Endothelial cell of umbilical vein (primary cell): ENCODE results near the gene PDLIM4. TPM values are rescaled to one million over a fixed set of nuclear protein-coding genes. Genes with fewer than 3 reads are reported as not detected.

Experiments
- BruUV-seq: library from RNA; stranded (reverse); fragments of 400-500 nt; replicated peaks from 2 replicates; lab custom pipeline; 2021; lab: Mats Ljungman, UMichigan
- CTCF ChIA-PET: fragments of 300-600, 350-600 bp; sonication (Branson Sonifier 250); formaldehyde crosslinking; loops from one replicate; lab custom pipeline; 2021; ENCODE audit warnings: antibody characterized with exemption, inconsistent platforms; lab: Charles Lee
- POLR2A ChIA-PET: fragments of 300-600, 350-600 bp; sonication (Branson Sonifier 250); formaldehyde crosslinking; loops from one replicate; lab custom pipeline; 2021; ENCODE audit warnings: antibody characterized with exemption, inconsistent platforms; lab: Charles Lee
- DNase-seq: peaks from one replicate; pipeline ENCODE4 v3.0.0-alpha.2; 2011; ENCODE audit warnings: low read depth, low spot score
- FAIRE-seq: peaks from 2 replicates; lab custom pipeline; 2011; peaks lifted over from hg19 to GRCh38; lab: Jason Lieb, UNC
- H2AFZ ChIP-seq: 2 replicates; pipeline ENCODE4 v1.6.0; 2012; ENCODE audit warnings: low read depth, low read length, control low read depth, inconsistent platforms
- H3K27ac ChIP-seq: 2 replicates; pipeline ENCODE4 v1.5.1; 2011; ENCODE audit warnings: low read depth, mild to moderate bottlenecking, control low read depth, low read length, moderate library complexity; ENCODE audit not compliant: insufficient read depth
- H3K27me3 ChIP-seq, 2 experiments: 2 replicates each; pipeline versions ENCODE4 v1.6.0 to v1.6.1; 2011; ENCODE audit warnings: low read length in 2 of 2, mixed read lengths in 1 of 2; ENCODE audit not compliant: control insufficient read depth in 2 of 2, insufficient read depth in 2 of 2
- H3K36me3 ChIP-seq, 2 experiments: 2 replicates in 1 of 2; 3 replicates in 1 of 2; pipeline ENCODE4 v1.5.1; 2011; ENCODE audit warnings: low read length in 2 of 2, mild to moderate bottlenecking in 1 of 2, moderate library complexity in 1 of 2; ENCODE audit not compliant: control insufficient read depth in 2 of 2, insufficient read depth in 2 of 2; ENCODE audit errors: extremely low read depth in 1 of 2
- H3K4me1 ChIP-seq: 3 replicates; pipeline ENCODE4 v1.5.1; 2011; ENCODE audit warnings: mild to moderate bottlenecking, low read length; ENCODE audit not compliant: control insufficient read depth, insufficient read depth; ENCODE audit errors: extremely low read depth
- H3K4me2 ChIP-seq: 2 replicates; pipeline ENCODE4 v1.6.1; 2011; ENCODE audit warnings: low read length, control low read depth, mixed read lengths; ENCODE audit not compliant: insufficient read depth
- H3K4me3 ChIP-seq, 3 experiments: fragments of 200-600 bp in 1 of 3; sonication (generic), shearing (Covaris generic) in 1 of 3; replicated peaks in 1 of 3; 2 replicates each; pipeline ENCODE4 v1.5.1; 2011 to 2016; ENCODE audit warnings: control low read depth in 3 of 3, low read length in 3 of 3, mild to moderate bottlenecking in 2 of 3, inconsistent platforms in 1 of 3, low read depth in 1 of 3, moderate library complexity in 1 of 3; ENCODE audit not compliant: insufficient read depth in 1 of 3
- H3K79me2 ChIP-seq: 2 replicates; pipeline ENCODE4 v1.6.0; 2012; ENCODE audit warnings: low read length, inconsistent platforms; ENCODE audit not compliant: control insufficient read depth, insufficient read depth
- H3K9ac ChIP-seq: replicated peaks from 2 replicates; pipeline ENCODE3; 2011; ENCODE audit warnings: low read length, control low read depth; ENCODE audit not compliant: insufficient read depth; ENCODE audit errors: extremely low read depth
- H3K9me1 ChIP-seq: replicated peaks from 3 replicates; pipeline ENCODE4 v1.6.0; 2011; ENCODE audit warnings: mild to moderate bottlenecking, low read length; ENCODE audit not compliant: control insufficient read depth, insufficient read depth; ENCODE audit errors: extremely low read depth
- H3K9me3 ChIP-seq: replicated peaks from 2 replicates; pipeline ENCODE4 v1.5.1; 2012; ENCODE audit warnings: low read length, inconsistent platforms; ENCODE audit not compliant: control insufficient read depth, insufficient read depth
- H4K20me1 ChIP-seq: replicated peaks from 2 replicates; pipeline ENCODE3; 2011; ENCODE audit warnings: mild to moderate bottlenecking, low read length; ENCODE audit not compliant: control insufficient read depth, insufficient read depth; ENCODE audit errors: extremely low read depth
- CTCF ChIP-seq, 2 donors: IDR thresholded peaks; 1 replicate in 1 of 2; 2 replicates in 1 of 2; pipeline ENCODE4 v1.5.1; 2011; ENCODE audit warnings: low read length in 2 of 2, mild to moderate bottlenecking in 2 of 2, moderate library complexity in 2 of 2, control low read depth in 1 of 2, inconsistent platforms in 1 of 2, low read depth in 1 of 2; ENCODE audit not compliant: insufficient read depth in 1 of 2; ENCODE audit errors: extremely low read depth in 1 of 2
- EZH2 ChIP-seq: IDR thresholded peaks from 2 replicates; pipeline ENCODE4 v1.6.1; 2012; ENCODE audit warnings: borderline replicate concordance, low read depth, mild to moderate bottlenecking, moderate library complexity, low read length, inconsistent platforms; ENCODE audit not compliant: severe bottlenecking
- FOS ChIP-seq: IDR thresholded peaks from 2 replicates; pipeline ENCODE4 v1.6.1; 2011; ENCODE audit warnings: mild to moderate bottlenecking, low read length, moderate library complexity, borderline replicate concordance; ENCODE audit not compliant: insufficient read depth
- GATA2 ChIP-seq: IDR thresholded peaks from 2 replicates; pipeline ENCODE4 v1.7.0; 2011; ENCODE audit warnings: low read depth, mild to moderate bottlenecking, moderate library complexity, mixed read lengths, low read length; ENCODE audit not compliant: insufficient read length, insufficient read depth
- JUN ChIP-seq: IDR thresholded peaks from 2 replicates; pipeline ENCODE4 v1.6.1; 2011; ENCODE audit warnings: borderline replicate concordance, low read depth; ENCODE audit not compliant: insufficient read length, insufficient read depth
- MAX ChIP-seq: IDR thresholded peaks from 2 replicates; pipeline ENCODE4 v1.6.1; 2011; ENCODE audit not compliant: insufficient read depth, insufficient read length
- MYC ChIP-seq: IDR thresholded peaks from one replicate; pipeline ENCODE4 v1.6.1; 2011; ENCODE audit warnings: mild to moderate bottlenecking, low read depth, low read length
- POLR2A ChIP-seq: IDR thresholded peaks from 2 replicates; pipeline ENCODE4 v1.6.1; 2012; ENCODE audit warnings: low read depth, mild to moderate bottlenecking, control low read depth, low read length
- POLR2AphosphoS5 ChIP-seq: IDR thresholded peaks from 2 replicates; pipeline ENCODE4 v1.6.1; 2012; ENCODE audit warnings: low read depth, mild to moderate bottlenecking, control low read depth, low read length, moderate library complexity; ENCODE audit not compliant: insufficient read depth
- dilution Hi-C: fragments of 300-500 bp; cut with MboI; formaldehyde crosslinking; loops from one replicate; pipeline ENCODE4 v1.15.0; 2019; ENCODE audit warnings: low sequenced_read_pairs; ENCODE audit not compliant: extremely low pct_ligation_motif_present
- intact Hi-C: fragments of 100-400 bp; cut with micrococcal nuclease; formaldehyde crosslinking; loops from one replicate; pipeline ENCODE4 v1.10.0; 2022
- polyA plus RNA-seq, 4 experiments: library from polyadenylated mRNA; depleted of rRNA in 3 of 4; stranded (reverse) in 3 of 4; unstranded in 1 of 4; fragments of >200 nt; gene quantifications; 2 replicates each; pipeline versions ENCODE4 v1.2.1 to v1.2.3, GENCODE V29; 2011 to 2012; ENCODE audit warnings: missing spikeins in 1 of 4
- total RNA-seq: library from RNA; stranded (reverse); gene quantifications from 2 replicates; pipeline ENCODE4 v1.2.3, GENCODE V29; 2021

Gene PDLIM4
- total and polyA plus RNA-seq, 2 donors (not counting 3 experiments of a cell fraction or from before 2014, with no cell fraction given) = 65.7 to 112 TPM

DNA sequence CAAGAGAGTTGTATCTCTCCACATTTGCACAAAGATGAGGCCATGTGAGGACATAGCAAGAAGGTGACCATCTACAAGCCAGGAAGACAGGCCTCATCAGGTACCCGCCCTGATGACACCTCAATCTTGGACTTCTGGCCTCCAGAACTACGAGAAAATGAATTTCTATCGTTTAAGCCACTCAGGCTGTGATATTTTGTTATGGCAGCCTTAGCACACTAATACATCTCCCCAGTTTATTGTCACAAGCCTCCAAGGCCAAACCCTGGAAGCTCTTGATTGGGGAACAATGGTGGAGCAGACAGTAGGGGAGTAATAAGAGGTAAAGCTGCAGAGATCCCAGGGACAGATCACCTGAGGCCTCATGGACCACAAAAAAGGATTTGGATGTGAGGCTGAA lies 22.2 kb upstream of the PDLIM4 start:
- Histone ChIP-seq H3K27me3 (peaks cover 0 to 1% of the 10 kb centered on the region in 2 experiments), H3K27ac (no peak overlapping the region), H3K9me1 (no peaks in the 10 kb centered on the region), H3K4me1 (no peaks in the 10 kb centered on the region), H2AFZ (no peak overlapping the region), H3K4me2 (no peak overlapping the region), H3K4me3 (no peak overlapping the region), H3K9me3 (no peaks in the 10 kb centered on the region), H3K36me3 (no peaks in the 10 kb centered on the region), H4K20me1 (no peaks in the 10 kb centered on the region), H3K9ac (no peak overlapping the region), H3K79me2 (no peaks in the 10 kb centered on the region)
- ChIA-PET CTCF (interaction anchor here (0.8 to 1.3 kb wide), 2 partner anchors 45 to 73 kb away, joined by 3 to 5 read pairs; no protein-coding TSS in a partner anchor), POLR2A (interaction anchor here (0.6 kb wide), 1 partner anchor 154 kb away, joined by 3 read pairs; no protein-coding TSS in a partner anchor)
- dilution Hi-C loops (no loop called here), intact Hi-C loops (loop anchor here (5.0 kb wide), 1 partner anchor 37 kb away; no protein-coding TSS in a partner anchor)
- DNase-seq (no peak), FAIRE-seq (no peak)
- TF ChIP-seq GATA2 (no peak), FOS (no peak), POLR2AphosphoS5 (no peak), EZH2 (no peak), MAX (no peak), POLR2A (no peak), MYC (no peak), CTCF (IDR thresholded peaks at IDR 0.05; ENCODE audit: extremely low read depth in 1 of 2, insufficient read depth in 1 of 2, low read depth in 1 of 2, low read length in 2 of 2) (no peak), JUN (no peak)
- no TSS peak for BruUV-seq
